ENCODE data around the gene CA14. TPM values are rescaled to one million over a fixed set of nuclear protein-coding genes. Genes with fewer than 3 reads are reported as not detected.

CA14 gene
- total and polyA plus RNA-seq, 2 of the 4 experiments (the other 2 are of a cell fraction), result not detected

GRCh38 chr1:150267896-150268295 is 10.3 kb downstream of the CA14 start:
- Histone ChIP-seq H3K79me1 (ENCODE audit: low read depth in 1 of 2, low read length in 2 of 2) (peaks cover 16 to 40% of the 10 kb centered on the region in 2 experiments), H3K9me3 (ENCODE audit: control insufficient read depth, insufficient read depth, low read length) (no peaks in the 10 kb centered on the region), H4K91ac (ENCODE audit: insufficient read depth, low read depth, low read length) (0 out of 2 replicates have a peak overlapping the region, but pooled peaks have one; percentile 28), H3K9me1 (ENCODE audit: insufficient read depth, low read length) (peaks cover 8% of the 10 kb centered on the region), H3K23ac (ENCODE audit: low read depth, low read length) (peak overlapping the region; percentile 49; the same call in 1 of the 2 replicates), H3K4me3 (ENCODE audit: insufficient read depth, low read depth, low read length) (peak overlapping the region; percentile 93), H4K20me1 (ENCODE audit: insufficient read depth, low read length) (no peaks in the 10 kb centered on the region), H2BK120ac (ENCODE audit: low read depth, low read length) (no peak overlapping the region), H4K8ac (ENCODE audit: low read depth in 2 of 2, low read length in 2 of 2) (peak overlapping the region; percentile 69 to 90; a peak in 3 of 4 replicates), H3K4ac (ENCODE audit: low read depth, low read length) (peak overlapping the region; percentile 72; the same call in 1 of the 2 replicates), H3K56ac (ENCODE audit: extremely low read depth, insufficient read depth, low read length) (peak overlapping the region; percentile 70), H2AK5ac (ENCODE audit: low read depth, low read length) (peak overlapping the region; percentile 86; the same call in 1 of the 2 replicates), H3K18ac (ENCODE audit: low read depth, low read length) (no peak overlapping the region), H3K4me1 (ENCODE audit: control insufficient read depth, insufficient read depth, low read length) (peaks cover 6% of the 10 kb centered on the region), H3K27ac (ENCODE audit: insufficient read depth, low read length) (peak overlapping the region; percentile 87), H3K4me2 (ENCODE audit: low read depth, low read length) (peak overlapping the region; percentile 99), H2BK15ac (ENCODE audit: low read depth, low read length) (no peak overlapping the region), H3K36me3 (ENCODE audit: control insufficient read depth, insufficient read depth, low read length) (peaks cover 22% of the 10 kb centered on the region), H2BK20ac (ENCODE audit: low read depth, low read length) (no peak overlapping the region), H4K5ac (ENCODE audit: low read depth, low read length) (peak overlapping the region; percentile 83), H3K14ac (replicated peaks; ENCODE audit: low read depth, low read length) (peak overlapping the region; percentile 67), H2AFZ (replicated peaks; ENCODE audit: low read length, poor library complexity) (no peak overlapping the region), H2AK9ac (replicated peaks; ENCODE audit: low read depth, low read length, poor library complexity) (peak overlapping the region; percentile 86), H2BK5ac (ENCODE audit: low read depth, low read length, poor library complexity, severe bottlenecking) (peak overlapping the region; percentile 21), H3K9ac (ENCODE audit: low read depth, low read length) (peak overlapping the region; percentile 96), H3K27me3 (ENCODE audit: control insufficient read depth, insufficient read depth, low read length) (no peaks in the 10 kb centered on the region)
- in situ Hi-C loops (cut with MboI; ENCODE audit: low sequenced_read_pairs) (loop anchor here (10.0 kb wide), 1 partner anchor 287 kb away; no protein-coding TSS in a partner anchor), dilution Hi-C loops (cut with HindIII; ENCODE audit: low sequenced_read_pairs, unreplicated experiment) (no loop called here), intact Hi-C loops (cut with micrococcal nuclease) (no loop called here)
- ATAC-seq (ENCODE audit: low read depth) (no peak), DNase-seq (no peak)
- CTCF ChIA-PET, result no interaction called here
- POLR2A ChIA-PET (ENCODE audit: unreplicated experiment), result no interaction called here
- no TSS peak for BruUV-seq (replicated peaks)
- 33% methylated on average over 5 of the region's 6 CpGs; no CpG with 5 or more reads in 1 of the 2 experiments for WGBS, 2 experiments (ENCODE audit: extremely low coverage in 2 of 2, insufficient read length in 1 of 2)
- TF ChIP-seq BHLHE40 (IDR thresholded peaks at IDR 0.05; ENCODE audit: low read depth, low read length), result no peak
- TF ChIP-seq USF2 (IDR thresholded peaks at IDR 0.05; ENCODE audit: low read depth, low read length), result peak; percentile 40; the same call in 1 of the 2 replicates
